ENCODE results near the gene LCP2.

The LCP2 gene

GRCh38 chr5:170339780-170340167, 42.2 kb upstream of the LCP2 start:
- TF ChIP-seq CTCF (conservative IDR thresholded peaks at IDR 0.05; ENCODE audit: low read length), result no peak
- no peak overlapping the region for H3K4me3 ChIP-seq (ENCODE audit: low read length)
- DNase-seq (ENCODE audit: low read depth), result no peak

GRCh38 chr5:170338933-170339779, 41.6 kb upstream of the LCP2 start:
- no peak overlapping the region for H3K4me3 ChIP-seq (ENCODE audit: low read length)
- no peak for TF ChIP-seq CTCF (conservative IDR thresholded peaks at IDR 0.05; ENCODE audit: low read length)
- no peak for DNase-seq (ENCODE audit: low read depth)

- H3K4me3 ChIP-seq (ENCODE audit: low read length), result no peak overlapping the region
- no peak for DNase-seq (ENCODE audit: low read depth)
- TF ChIP-seq CTCF (conservative IDR thresholded peaks at IDR 0.05; ENCODE audit: low read length), result no peak
Observed at GRCh38 chr5:170338291-170338690, 40.7 kb upstream of the LCP2 start.

- TF ChIP-seq CTCF (conservative IDR thresholded peaks at IDR 0.05; ENCODE audit: low read length), result no peak
- H3K4me3 ChIP-seq (ENCODE audit: low read length), result no peak overlapping the region
- no peak for DNase-seq (ENCODE audit: low read depth)
Observed at GRCh38 chr5:170337045-170337733, 39.6 kb upstream of the LCP2 start.

- no peak for TF ChIP-seq CTCF (conservative IDR thresholded peaks at IDR 0.05; ENCODE audit: low read length)
- no peak overlapping the region for H3K4me3 ChIP-seq (ENCODE audit: low read length)
- DNase-seq (ENCODE audit: low read depth), result no peak
Observed at GRCh38 chr5:170336065-170336464, 38.5 kb upstream of the LCP2 start.

- no peak for TF ChIP-seq CTCF (conservative IDR thresholded peaks at IDR 0.05; ENCODE audit: low read length)
- H3K4me3 ChIP-seq (ENCODE audit: low read length), result no peak overlapping the region
Observed at GRCh38 chr5:170334626-170335025, 37.0 kb upstream of the LCP2 start.

More at GRCh38 chr5:170334626-170335025, 37.0 kb upstream of the LCP2 start:
- no peak for DNase-seq (ENCODE audit: low read depth)
